Endometrial microvascular endothelial cells (primary cell): Measurements from ENCODE around the gene SELENOI. TPM values are rescaled to one million over a fixed set of nuclear protein-coding genes. Genes with fewer than 3 reads are reported as not detected.

Experiments used
- in situ Hi-C: cut with HindIII; loops from 2 replicates; pipeline ENCODE4 v1.10.0; 2017; ENCODE audit warnings: low sequenced_read_pairs, low pct_unique_long_range_greater_than_20kb; ENCODE audit errors: inconsistent ontology term
- total RNA-seq: library from RNA; depleted of rRNA; stranded (reverse); fragments of >200 nt; gene quantifications from one replicate; pipeline ENCODE4 v1.2.3, GENCODE V29; 2015; ENCODE audit errors: inconsistent ontology term

SELENOI gene
- total RNA-seq, 1 donor from 2014 or later: 15.3 TPM

GRCh38 chr2:26396734-26397298 is 50.9 kb downstream of the SELENOI start:
- in situ Hi-C loops: no loop called here

- in situ Hi-C loops: no loop called here
Measured at GRCh38 chr2:26399771-26400376, 53.9 kb downstream of the SELENOI start.

- in situ Hi-C loops: no loop called here
Measured at GRCh38 chr2:26400723-26401122, 54.8 kb downstream of the SELENOI start.

GRCh38 chr2:26401739-26402541 is 56.0 kb downstream of the SELENOI start, which contains the start of gene DRC1:
TSS of gene DRC1 (plus strand) at chr2:26401920. CDS start at chr2:26401990, 70 bp downstream.
- in situ Hi-C loops: no loop called here

GRCh38 chr2:26407526-26407925 is 61.6 kb downstream of the SELENOI start:
- in situ Hi-C loops: no loop called here

GRCh38 chr2:26409785-26410184 is 63.8 kb downstream of the SELENOI start:
- in situ Hi-C loops: no loop called here

- in situ Hi-C loops: no loop called here
Measured at GRCh38 chr2:26410764-26411243, 64.9 kb downstream of the SELENOI start.

- in situ Hi-C loops: no loop called here
Measured at GRCh38 chr2:26411419-26411818, 65.5 kb downstream of the SELENOI start.

GRCh38 chr2:26412091-26412673 is 66.2 kb downstream of the SELENOI start:
- in situ Hi-C loops: no loop called here

GRCh38 chr2:26414311-26414710 is 68.4 kb downstream of the SELENOI start:
- in situ Hi-C loops: no loop called here

GRCh38 chr2:26421961-26422360 is 76.0 kb downstream of the SELENOI start:
- in situ Hi-C loops: no loop called here

GRCh38 chr2:26422947-26423629 is 77.1 kb downstream of the SELENOI start:
- in situ Hi-C loops: no loop called here

- in situ Hi-C loops: no loop called here
Measured at GRCh38 chr2:26423750-26424149, 77.8 kb downstream of the SELENOI start.

GRCh38 chr2:26424221-26424620 is 78.3 kb downstream of the SELENOI start:
- in situ Hi-C loops: no loop called here

- in situ Hi-C loops: no loop called here
Measured at GRCh38 chr2:26428846-26429245, 82.9 kb downstream of the SELENOI start.

- in situ Hi-C loops: no loop called here
Measured at GRCh38 chr2:26429779-26430578, 84.0 kb downstream of the SELENOI start.

GRCh38 chr2:26430826-26431225 is 84.9 kb downstream of the SELENOI start:
- in situ Hi-C loops: no loop called here

GRCh38 chr2:26432363-26432762 is 86.4 kb downstream of the SELENOI start:
- in situ Hi-C loops: no loop called here
